ENCODE measurements around the gene MAN1C1.

MAN1C1 gene

GRCh38 chr1:25724201-25724600, 107.6 kb downstream of the MAN1C1 start:
- TF ChIP-seq CTCF (IDR thresholded peaks at IDR 0.05): no peak
- peaks cover 15% of the 10 kb centered on the region for H3K27me3 ChIP-seq
- no peaks in the 10 kb centered on the region for H3K9me3 ChIP-seq

GRCh38 chr1:25724966-25725365, 108.4 kb downstream of the MAN1C1 start:
- H3K27me3 ChIP-seq: peaks cover 15% of the 10 kb centered on the region
- H3K9me3 ChIP-seq: no peaks in the 10 kb centered on the region
- H3K4me3 ChIP-seq (ENCODE audit: low read depth in 1 of 2, low read length in 1 of 2): no peak overlapping the region
- TF ChIP-seq CTCF (IDR thresholded peaks at IDR 0.05): no peak
- no peak overlapping the region for H3K27ac ChIP-seq
- H3K4me1 ChIP-seq (ENCODE audit: control insufficient read depth in 1 of 2, insufficient read depth in 1 of 2, low read depth in 1 of 2, low read length in 1 of 2): no peaks in the 10 kb centered on the region
- H3K36me3 ChIP-seq: no peaks in the 10 kb centered on the region

More at GRCh38 chr1:25724201-25724600, 107.6 kb downstream of the MAN1C1 start:
- no peaks in the 10 kb centered on the region for H3K4me1 ChIP-seq (ENCODE audit: control insufficient read depth in 1 of 2, insufficient read depth in 1 of 2, low read depth in 1 of 2, low read length in 1 of 2)
- H3K4me3 ChIP-seq (ENCODE audit: low read depth in 1 of 2, low read length in 1 of 2): no peak overlapping the region
- H3K36me3 ChIP-seq: no peaks in the 10 kb centered on the region
- no peak overlapping the region for H3K27ac ChIP-seq

- no peaks in the 10 kb centered on the region for H3K36me3 ChIP-seq
- no peak overlapping the region for H3K27ac ChIP-seq
- no peaks in the 10 kb centered on the region for H3K9me3 ChIP-seq
- no peaks in the 10 kb centered on the region for H3K4me1 ChIP-seq (ENCODE audit: control insufficient read depth in 1 of 2, insufficient read depth in 1 of 2, low read depth in 1 of 2, low read length in 1 of 2)
- H3K27me3 ChIP-seq: peaks cover 15% of the 10 kb centered on the region
- no peak for TF ChIP-seq CTCF (IDR thresholded peaks at IDR 0.05)
- H3K4me3 ChIP-seq (ENCODE audit: low read depth in 1 of 2, low read length in 1 of 2): no peak overlapping the region
These were observed 108.9 kb downstream of the MAN1C1 start for GRCh38 chr1:25725482-25725881.

GRCh38 chr1:25727088-25727487, 110.5 kb downstream of the MAN1C1 start:
- H3K27me3 ChIP-seq: peaks cover 15% of the 10 kb centered on the region
- no peaks in the 10 kb centered on the region for H3K36me3 ChIP-seq
- no peaks in the 10 kb centered on the region for H3K4me1 ChIP-seq (ENCODE audit: control insufficient read depth in 1 of 2, insufficient read depth in 1 of 2, low read depth in 1 of 2, low read length in 1 of 2)
- no peak overlapping the region for H3K4me3 ChIP-seq (ENCODE audit: low read depth in 1 of 2, low read length in 1 of 2)
- no peak overlapping the region for H3K27ac ChIP-seq
- no peak for TF ChIP-seq CTCF (IDR thresholded peaks at IDR 0.05)
- H3K9me3 ChIP-seq: no peaks in the 10 kb centered on the region

GRCh38 chr1:25727635-25728286, 111.2 kb downstream of the MAN1C1 start:
- no peaks in the 10 kb centered on the region for H3K4me1 ChIP-seq (ENCODE audit: control insufficient read depth in 1 of 2, insufficient read depth in 1 of 2, low read depth in 1 of 2, low read length in 1 of 2)
- H3K4me3 ChIP-seq (ENCODE audit: low read depth in 1 of 2, low read length in 1 of 2): no peak overlapping the region
- no peaks in the 10 kb centered on the region for H3K9me3 ChIP-seq
- H3K27ac ChIP-seq: no peak overlapping the region
- H3K36me3 ChIP-seq: no peaks in the 10 kb centered on the region
- TF ChIP-seq CTCF (IDR thresholded peaks at IDR 0.05): no peak
- peaks cover 13% of the 10 kb centered on the region for H3K27me3 ChIP-seq
